Psoas muscle (tissue), 8 donors: ENCODE data around the gene KCNT2. TPM values are rescaled to one million over a fixed set of nuclear protein-coding genes. Genes with fewer than 3 reads are reported as not detected.

Source experiments
- ATAC-seq, 4 donors: fragments of 200-7000 bp; cut with Tn5 transposase; one replicate each; pipeline ENCODE4 v1.9.1; 2020; ENCODE audit warnings: moderate library complexity in 3 of 4, mild to moderate bottlenecking in 2 of 4
- DNase-seq, 2 donors: peaks; one replicate each; pipeline ENCODE4 v3.0.0-alpha.2; 2020
- H3K27ac ChIP-seq: fragments of 200-600 bp; one replicate; pipeline ENCODE4 v1.8.0; 2022
- H3K27me3 ChIP-seq, 3 donors: fragments of 200-600 bp in 1 of 3; one replicate each; pipeline versions ENCODE4 v1.6.1 to v1.8.0; 2013 to 2022; ENCODE audit warnings: low read length in 2 of 3, mild to moderate bottlenecking in 2 of 3, moderate library complexity in 1 of 3; ENCODE audit not compliant: insufficient read depth in 3 of 3
- H3K36me3 ChIP-seq, 2 donors: fragments of 200-600 bp in 1 of 2; one replicate each; pipeline versions ENCODE4 v1.6.1 to v1.8.0; 2013 to 2022; ENCODE audit warnings: low read depth in 1 of 2, mild to moderate bottlenecking in 1 of 2, moderate library complexity in 1 of 2; ENCODE audit not compliant: insufficient read depth in 1 of 2
- H3K4me1 ChIP-seq: fragments of 200-600 bp; one replicate; pipeline ENCODE4 v1.8.0; 2022
- H3K4me3 ChIP-seq: fragments of 200-600 bp; one replicate; pipeline ENCODE4 v1.8.0; 2022; ENCODE audit warnings: mild to moderate bottlenecking
- H3K9me3 ChIP-seq: fragments of 200-600 bp; one replicate; pipeline ENCODE4 v1.8.0; 2022
- WGBS, 3 donors: extraction: QIAGEN DNeasy Blood & Tissue Kit; methylation state at CpG; one replicate each; pipeline versions ENCODE4 v1.1.6 to v1.1.7; 2013; 5-methylcytosine and 5-hydroxymethylcytosine counted together
- intact Hi-C, 2 donors: fragments of 100-400 bp; cut with DNase I; formaldehyde crosslinking; loops; one replicate each; pipeline versions ENCODE4 v1.11.0 to v1.14.2; 2022
- polyA plus RNA-seq, 3 donors: library from polyadenylated mRNA; stranded (reverse); fragments of 200-250 nt; gene quantifications; one replicate each; pipeline ENCODE4 v1.2.3, GENCODE V29; 2013
- total RNA-seq, 4 donors: library from RNA; stranded (reverse); fragmentation: NEBNext Ultra II Directional in 2 of 4; extraction: Animal tissue kit (Norgen Biotek cat#: 25700) in 2 of 4; gene quantifications; one replicate each; pipeline versions ENCODE4 v1.2.1 to v1.2.4, GENCODE V29; 2021 to 2023
- TF ChIP-seq, protein P1 (sequence below): fragments of 200-600 bp; IDR thresholded peaks from one replicate; pipeline ENCODE4 v1.8.0; 2022; ENCODE audit warnings: antibody characterized with exemption
- donor health status: healthy with polysubstance abuse.
- donor health status: DM: no; HTN: no; CAD: no; lungs with moderate emphysema.
- donor health status: Bipolar disorder and iron deficiency.
- donor health status: healthy.
- donor health status: DM: yes; HTN: yes; CAD: no.
- donor health status: DM: no; HTN: no; CAD: no.
- donor health status: DM: no; HTN: no; CAD: no.
- donor health status: DM: yes; HTN: yes; CAD: no.

Gene KCNT2
- total and polyA plus RNA-seq, 7 donors: 0.04 to 1.2 (median 0.12) TPM

DNA sequence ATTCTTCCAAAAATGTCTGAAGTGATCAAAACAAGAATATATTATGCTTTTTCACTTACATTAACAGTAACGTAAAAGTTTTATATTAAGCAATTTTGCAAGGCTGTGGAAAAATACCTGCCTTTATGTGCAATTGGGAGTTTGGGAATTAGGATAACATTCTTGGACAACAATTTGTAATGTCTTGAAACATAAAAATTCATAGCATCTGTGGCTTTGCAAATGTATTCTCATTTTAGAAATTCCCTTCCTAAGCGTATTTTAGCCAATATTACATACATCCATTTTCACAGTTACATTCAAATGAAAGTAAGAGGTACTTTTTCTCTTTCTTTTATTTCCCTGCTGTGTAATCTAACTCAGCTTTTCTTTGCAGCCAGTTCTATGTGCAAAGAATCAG is 30.2 kb upstream of the KCNT2 start:
- Histone ChIP-seq H3K27me3 (no peaks in the 10 kb centered on the region), H3K27ac (no peak overlapping the region), H3K9me3 (no peaks in the 10 kb centered on the region), H3K4me3 (no peak overlapping the region), H3K36me3 (no peaks in the 10 kb centered on the region), H3K4me1 (no peaks in the 10 kb centered on the region)
- TF ChIP-seq, protein P1, sequence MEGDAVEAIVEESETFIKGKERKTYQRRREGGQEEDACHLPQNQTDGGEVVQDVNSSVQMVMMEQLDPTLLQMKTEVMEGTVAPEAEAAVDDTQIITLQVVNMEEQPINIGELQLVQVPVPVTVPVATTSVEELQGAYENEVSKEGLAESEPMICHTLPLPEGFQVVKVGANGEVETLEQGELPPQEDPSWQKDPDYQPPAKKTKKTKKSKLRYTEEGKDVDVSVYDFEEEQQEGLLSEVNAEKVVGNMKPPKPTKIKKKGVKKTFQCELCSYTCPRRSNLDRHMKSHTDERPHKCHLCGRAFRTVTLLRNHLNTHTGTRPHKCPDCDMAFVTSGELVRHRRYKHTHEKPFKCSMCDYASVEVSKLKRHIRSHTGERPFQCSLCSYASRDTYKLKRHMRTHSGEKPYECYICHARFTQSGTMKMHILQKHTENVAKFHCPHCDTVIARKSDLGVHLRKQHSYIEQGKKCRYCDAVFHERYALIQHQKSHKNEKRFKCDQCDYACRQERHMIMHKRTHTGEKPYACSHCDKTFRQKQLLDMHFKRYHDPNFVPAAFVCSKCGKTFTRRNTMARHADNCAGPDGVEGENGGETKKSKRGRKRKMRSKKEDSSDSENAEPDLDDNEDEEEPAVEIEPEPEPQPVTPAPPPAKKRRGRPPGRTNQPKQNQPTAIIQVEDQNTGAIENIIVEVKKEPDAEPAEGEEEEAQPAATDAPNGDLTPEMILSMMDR: no peak
- intact Hi-C loops: no loop called here
- no peak for DNase-seq
- ATAC-seq: no peak
- WGBS, 3 donors: 81 to 88% (median 87%) methylated on average over 2 of the region's 2 CpGs

GRCh38 chr1:196637606-196638005 is 29.4 kb upstream of the KCNT2 start:
- Histone ChIP-seq H3K4me3 (no peak overlapping the region), H3K27me3 (no peaks in the 10 kb centered on the region), H3K27ac (no peak overlapping the region), H3K9me3 (no peaks in the 10 kb centered on the region), H3K4me1 (no peaks in the 10 kb centered on the region), H3K36me3 (no peaks in the 10 kb centered on the region)
- no peak for ATAC-seq
- DNase-seq: no peak
- intact Hi-C loops: no loop called here
- TF ChIP-seq, protein P1: no peak
- WGBS, 3 donors: 95 to 96% (median 96%) methylated on average over 6 of the region's 6 CpGs

DNA sequence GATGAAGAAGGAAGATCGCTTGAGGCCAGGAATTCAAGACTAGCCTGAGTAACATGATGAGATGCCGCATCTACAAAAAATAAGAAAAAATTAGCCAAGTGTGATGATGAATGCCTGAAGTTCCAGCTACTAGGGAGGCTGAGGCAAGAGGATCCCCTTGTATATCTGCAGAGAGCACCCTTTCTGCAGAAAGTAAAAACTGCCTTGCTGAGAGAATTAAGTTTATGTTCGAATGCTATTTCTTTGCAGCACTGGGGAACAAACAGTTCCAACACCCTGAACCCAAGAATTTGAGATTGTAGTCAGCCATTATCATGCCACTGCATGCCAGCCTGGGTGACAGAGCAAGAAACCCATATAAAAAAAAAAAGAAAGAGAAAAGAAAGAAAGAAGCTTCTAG is 20.6 kb upstream of the KCNT2 start:
- no peaks in the 10 kb centered on the region for H3K27me3 ChIP-seq
- H3K4me3 ChIP-seq: no peak overlapping the region
- H3K36me3 ChIP-seq: no peaks in the 10 kb centered on the region
- intact Hi-C loops: no loop called here
- no peak overlapping the region for H3K27ac ChIP-seq
- H3K4me1 ChIP-seq: no peaks in the 10 kb centered on the region
- DNase-seq (no peak), ATAC-seq (no peak)
- WGBS, 3 donors: 94 to 99% (median 99%) methylated on average over 3 of the region's 3 CpGs
- TF ChIP-seq, protein P1: no peak
- H3K9me3 ChIP-seq: peaks cover 11% of the 10 kb centered on the region

GRCh38 chr1:196623079-196623478 is 14.8 kb upstream of the KCNT2 start:
- intact Hi-C loops: no loop called here

DNA sequence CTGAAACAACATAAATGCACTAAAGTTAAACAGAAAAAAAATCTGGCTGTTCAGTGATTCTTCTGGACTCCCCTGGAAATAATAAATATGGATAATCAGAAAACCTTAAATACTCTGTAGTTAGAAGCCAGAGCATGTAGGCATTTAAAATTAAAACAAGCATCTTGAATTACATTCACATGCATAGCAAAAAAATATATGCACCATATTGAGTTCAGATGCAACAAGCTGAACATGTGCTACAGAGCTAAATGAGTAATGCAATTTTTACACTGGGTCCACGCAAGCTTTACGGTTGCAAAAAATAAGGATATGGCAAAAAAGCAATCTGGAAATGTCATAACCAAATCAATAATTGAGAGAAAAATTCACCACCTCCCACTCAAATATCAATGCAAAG is 11.5 kb upstream of the KCNT2 start:
- DNase-seq (no peak), ATAC-seq (no peak)
- TF ChIP-seq, protein P1: no peak
- intact Hi-C loops: no loop called here
- H3K27me3 ChIP-seq: no peaks in the 10 kb centered on the region
- H3K9me3 ChIP-seq: no peaks in the 10 kb centered on the region
- no peaks in the 10 kb centered on the region for H3K36me3 ChIP-seq
- H3K4me1 ChIP-seq: no peaks in the 10 kb centered on the region
- WGBS, 3 donors: 84 to 92% (median 84%) methylated on average over 2 of the region's 2 CpGs
- H3K27ac ChIP-seq: no peak overlapping the region
- H3K4me3 ChIP-seq: no peak overlapping the region

More at GRCh38 chr1:196623079-196623478, 14.8 kb upstream of the KCNT2 start:
- Histone ChIP-seq H3K9me3 (peaks cover under 1% of the 10 kb centered on the region), H3K4me1 (no peaks in the 10 kb centered on the region), H3K4me3 (no peak overlapping the region), H3K27ac (no peak overlapping the region), H3K36me3 (no peaks in the 10 kb centered on the region), H3K27me3 (no peaks in the 10 kb centered on the region)
- TF ChIP-seq, protein P1: no peak
- ATAC-seq: no peak
- WGBS, 3 donors: 83 to 95% (median 91%) methylated on average over 1 of the region's 1 CpG
- DNase-seq: no peak
